ENCODE results near the gene CORO6. TPM values are rescaled to one million over a fixed set of nuclear protein-coding genes. Genes with fewer than 3 reads are reported as not detected.
A peak's percentile ranks its signal among the peaks of the same experiment; 100 is the strongest.

CORO6 gene
- total RNA-seq, 3 donors from 2014 or later, result 1.2 to 21.3 (median 2.5) TPM

GRCh38 chr17:29581583-29582253, 41.0 kb downstream of the CORO6 start:
- no peaks in the 10 kb centered on the region for H3K36me3 ChIP-seq (ENCODE audit: low read depth)
- no peak for TF ChIP-seq CTCF (IDR thresholded peaks at IDR 0.05)
- no peaks in the 10 kb centered on the region for H3K9me3 ChIP-seq
- intact Hi-C loops (cut with DNase I, micrococcal nuclease), result no loop called here
- H3K4me3 ChIP-seq, result no peak overlapping the region
- DNase-seq (peak in 2 of 3 donors; percentile 30 to 54), ATAC-seq (no peak)
- peaks cover 2% of the 10 kb centered on the region for H3K4me1 ChIP-seq (ENCODE audit: low read depth)

GRCh38 chr17:29579866-29580771, 42.6 kb downstream of the CORO6 start:
- ATAC-seq (peak; percentile 94), DNase-seq (peak; percentile 89 to 95 (median 93))
- no peak overlapping the region for H3K4me3 ChIP-seq
- H3K36me3 ChIP-seq (ENCODE audit: low read depth), result no peaks in the 10 kb centered on the region
- peaks cover 2% of the 10 kb centered on the region for H3K4me1 ChIP-seq (ENCODE audit: low read depth)
- peak; percentile 87 for TF ChIP-seq CTCF (IDR thresholded peaks at IDR 0.05)
- no peaks in the 10 kb centered on the region for H3K9me3 ChIP-seq
- intact Hi-C loops (cut with DNase I, micrococcal nuclease), result no loop called here

GRCh38 chr17:29578626-29579485, 43.9 kb downstream of the CORO6 start:
- Histone ChIP-seq H3K4me1 (ENCODE audit: low read depth) (peaks cover 12% of the 10 kb centered on the region), H3K36me3 (ENCODE audit: low read depth) (no peaks in the 10 kb centered on the region), H3K4me3 (no peak overlapping the region), H3K9me3 (no peaks in the 10 kb centered on the region)
- intact Hi-C loops (cut with DNase I, micrococcal nuclease), result no loop called here
- DNase-seq, result peak in 1 of 3 donors; percentile 42
- no peak for TF ChIP-seq CTCF (IDR thresholded peaks at IDR 0.05)
- ATAC-seq, result no peak

- DNase-seq, result peak in 1 of 3 donors; percentile 25
- Histone ChIP-seq H3K9me3 (no peaks in the 10 kb centered on the region), H3K4me1 (ENCODE audit: low read depth) (peaks cover 12% of the 10 kb centered on the region), H3K4me3 (no peak overlapping the region), H3K36me3 (ENCODE audit: low read depth) (no peaks in the 10 kb centered on the region)
- intact Hi-C loops (cut with DNase I, micrococcal nuclease), result no loop called here
- ATAC-seq, result no peak
- TF ChIP-seq CTCF (IDR thresholded peaks at IDR 0.05), result no peak
These were observed 45.1 kb downstream of the CORO6 start for GRCh38 chr17:29577385-29578211.

- H3K9me3 ChIP-seq, result no peaks in the 10 kb centered on the region
- H3K36me3 ChIP-seq (ENCODE audit: low read depth), result no peaks in the 10 kb centered on the region
- intact Hi-C loops (cut with DNase I, micrococcal nuclease), result no loop called here
- peaks cover 12% of the 10 kb centered on the region for H3K4me1 ChIP-seq (ENCODE audit: low read depth)
- ATAC-seq, result no peak
- peak in 1 of 3 donors; percentile 26 for DNase-seq
- no peak for TF ChIP-seq CTCF (IDR thresholded peaks at IDR 0.05)
- no peak overlapping the region for H3K4me3 ChIP-seq
These were observed 45.7 kb downstream of the CORO6 start for GRCh38 chr17:29577001-29577370.

Data from mucosa of descending colon (tissue), 3 donors.